ENCODE results near the gene KIF12. TPM values are rescaled to one million over a fixed set of nuclear protein-coding genes. Genes with fewer than 3 reads are reported as not detected.
"Not testable (repeated sequence)": the region's sequence is repeated elsewhere in the genome, so short reads cannot be mapped to it uniquely, and the experiment has no call there.

The KIF12 gene
- total RNA-seq, 1 donor from 2014 or later, result not detected

- DNase-seq, result no peak
- ATAC-seq, result no peak
- intact Hi-C loops (cut with micrococcal nuclease), result no loop called here
Observed at GRCh38 chr9:114090798-114091197, 8.3 kb downstream of the KIF12 start.

GRCh38 chr9:114089206-114089840 lies 9.8 kb downstream of the KIF12 start:
- no peak for DNase-seq

GRCh38 chr9:114088571-114089170 lies 10.4 kb downstream of the KIF12 start:
- DNase-seq, result no peak
- no peak for ATAC-seq
- intact Hi-C loops (cut with micrococcal nuclease), result no loop called here

More at GRCh38 chr9:114089206-114089840, 9.8 kb downstream of the KIF12 start:
- ATAC-seq, result no peak
- intact Hi-C loops (cut with micrococcal nuclease), result no loop called here

- intact Hi-C loops (cut with micrococcal nuclease), result no loop called here
- no peak for DNase-seq
- no peak for ATAC-seq
Observed at GRCh38 chr9:114087721-114088120, 11.4 kb downstream of the KIF12 start.

- ATAC-seq (no peak), DNase-seq (no peak)
- intact Hi-C loops (cut with micrococcal nuclease), result no loop called here
Observed at GRCh38 chr9:114086607-114087006, 12.5 kb downstream of the KIF12 start.

- ATAC-seq, result no peak
- intact Hi-C loops (cut with micrococcal nuclease), result no loop called here
- no peak for DNase-seq
Observed at GRCh38 chr9:114086009-114086408, 13.1 kb downstream of the KIF12 start.

GRCh38 chr9:114085387-114085789 lies 13.7 kb downstream of the KIF12 start:
- intact Hi-C loops (cut with micrococcal nuclease), result no loop called here
- ATAC-seq, result no peak
- DNase-seq, result no peak

GRCh38 chr9:114084282-114085073 lies 14.6 kb downstream of the KIF12 start:
- ATAC-seq, result no peak
- DNase-seq, result no peak
- intact Hi-C loops (cut with micrococcal nuclease), result no loop called here

- DNase-seq, result no peak
- intact Hi-C loops (cut with micrococcal nuclease), result no loop called here
Observed at GRCh38 chr9:114083666-114084065, 15.4 kb downstream of the KIF12 start.

GRCh38 chr9:114082763-114083412 lies 16.2 kb downstream of the KIF12 start:
- ATAC-seq, result peak; percentile 26
- intact Hi-C loops (cut with micrococcal nuclease); DNase-seq: not testable (repeated sequence)

More at GRCh38 chr9:114083666-114084065, 15.4 kb downstream of the KIF12 start:
- ATAC-seq, result no peak

- peak; percentile 96 for ATAC-seq
- intact Hi-C loops (cut with micrococcal nuclease), result no loop called here
- peak; percentile 81 for DNase-seq
Observed at GRCh38 chr9:114082017-114082762, 16.9 kb downstream of the KIF12 start.

- ATAC-seq (no peak), DNase-seq (no peak)
- intact Hi-C loops (cut with micrococcal nuclease), result no loop called here
Observed at GRCh38 chr9:114081441-114082016, 17.6 kb downstream of the KIF12 start.

GRCh38 chr9:114080773-114081440 lies 18.2 kb downstream of the KIF12 start:
- no peak for ATAC-seq
- DNase-seq, result no peak
- intact Hi-C loops (cut with micrococcal nuclease), result no loop called here

- DNase-seq (no peak), ATAC-seq (no peak)
- intact Hi-C loops (cut with micrococcal nuclease), result no loop called here
Observed at GRCh38 chr9:114080195-114080772, 18.8 kb downstream of the KIF12 start.

GRCh38 chr9:114078781-114079156 lies 20.3 kb downstream of the KIF12 start:
- ATAC-seq (no peak), DNase-seq (no peak)
- intact Hi-C loops (cut with micrococcal nuclease), result no loop called here

GRCh38 chr9:114078021-114078780 lies 20.9 kb downstream of the KIF12 start, which contains the start of gene AMBP:
TSS of gene AMBP (minus strand) at chr9:114078300. CDS start at chr9:114078209, 91 bp downstream.
- intact Hi-C loops (cut with micrococcal nuclease), result no loop called here
- no peak for ATAC-seq
- DNase-seq, result no peak

- no peak for DNase-seq
- ATAC-seq, result no peak
- intact Hi-C loops (cut with micrococcal nuclease), result no loop called here
Observed at GRCh38 chr9:114077162-114077837, 21.8 kb downstream of the KIF12 start.
